ENCODE results near the gene S100A1. TPM values are rescaled to one million over a fixed set of nuclear protein-coding genes. Genes with fewer than 3 reads are reported as not detected.

S100A1 gene
- total and polyA plus RNA-seq, 8 donors: 5.7 to 64.8 (median 45.5) TPM; not detected in 5

- Histone ChIP-seq H3K4me1 (peaks cover 5 to 30% (median 18%) of the 10 kb centered on the region in 4 donors), H3K27ac (peak within 1 kb of the TSS; percentile 90 to 98 (median 95)), H3K36me3 (peaks cover 27 to 35% (median 32%) of the 10 kb centered on the region in 4 donors), H3K9me3 (no peaks in the 10 kb centered on the region), H3K4me3 (peak within 1 kb of the TSS; percentile 67 to 78 (median 76)), H3K27me3 (no peaks in the 10 kb centered on the region)
- DNase-seq: peak; percentile 90 to 97
- intact Hi-C loops (cut with DNase I; ENCODE audit: low total_unique reads): no loop called here
- peak; percentile 61 to 85 (median 63) for TF ChIP-seq POLR2AphosphoS5 (IDR thresholded peaks at IDR 0.05)
- no peak for TF ChIP-seq POLR2A (IDR thresholded peaks at IDR 0.05)
- no peak for TF ChIP-seq EP300 (IDR thresholded peaks at IDR 0.05)
- peak in 2 of 7 experiments; percentile 30 to 32 for TF ChIP-seq CTCF (IDR thresholded peaks at IDR 0.05)
- WGBS, 5 donors: 2 to 8% (median 2%) methylated on average over 22 to 53 of the region's 53 CpGs
Observed at GRCh38 chr1:153658400-153659174, 30.4 kb downstream of the S100A1 start, which contains the start of gene SNAPIN. SNAPIN (plus strand) TSS chr1:153658703; CDS start chr1:153658744, 41 bp downstream.

GRCh38 chr1:153659175-153659534 is 30.9 kb downstream of the S100A1 start:
- no peak for TF ChIP-seq CTCF (IDR thresholded peaks at IDR 0.05)
- TF ChIP-seq EP300 (IDR thresholded peaks at IDR 0.05): no peak
- no peak for TF ChIP-seq POLR2AphosphoS5 (IDR thresholded peaks at IDR 0.05)
- no peak for TF ChIP-seq POLR2A (IDR thresholded peaks at IDR 0.05)
- Histone ChIP-seq H3K4me3 (peak overlapping the region; percentile 67 to 78 (median 76)), H3K27ac (peak overlapping the region; percentile 90 to 98 (median 95)), H3K9me3 (no peaks in the 10 kb centered on the region), H3K36me3 (peaks cover 33 to 41% (median 38%) of the 10 kb centered on the region in 4 donors), H3K27me3 (no peaks in the 10 kb centered on the region), H3K4me1 (peaks cover 5 to 30% (median 18%) of the 10 kb centered on the region in 4 donors)
- 18 to 33% (median 26%) methylated on average over 7 to 8 of the region's 8 CpGs for WGBS, 5 donors
- no peak for DNase-seq
- intact Hi-C loops (cut with DNase I; ENCODE audit: low total_unique reads): no loop called here

- WGBS, 5 donors: 38 to 61% (median 54%) methylated on average over 9 of the region's 9 CpGs
- peaks cover 5 to 30% (median 18%) of the 10 kb centered on the region in 4 donors for H3K4me1 ChIP-seq
- H3K36me3 ChIP-seq: peaks cover 38 to 46% (median 43%) of the 10 kb centered on the region in 4 donors
- H3K4me3 ChIP-seq: peak overlapping the region; percentile 67 to 78 (median 76)
- H3K9me3 ChIP-seq: no peaks in the 10 kb centered on the region
- DNase-seq: no peak
- TF ChIP-seq CTCF (IDR thresholded peaks at IDR 0.05) (no peak), EP300 (IDR thresholded peaks at IDR 0.05) (no peak), POLR2AphosphoS5 (IDR thresholded peaks at IDR 0.05) (no peak), POLR2A (IDR thresholded peaks at IDR 0.05) (no peak)
- H3K27me3 ChIP-seq: no peaks in the 10 kb centered on the region
- intact Hi-C loops (cut with DNase I; ENCODE audit: low total_unique reads): no loop called here
- H3K27ac ChIP-seq: peak overlapping the region; percentile 19 to 98 (median 95)
Observed at GRCh38 chr1:153659656-153660055, 31.4 kb downstream of the S100A1 start.

GRCh38 chr1:153661111-153661708 is 33.0 kb downstream of the S100A1 start:
- DNase-seq: no peak
- H3K36me3 ChIP-seq: peaks cover 53 to 62% (median 58%) of the 10 kb centered on the region in 4 donors
- H3K27ac ChIP-seq: peak overlapping the region in 3 of 5 donors; percentile 12 to 37 (median 17)
- H3K4me1 ChIP-seq: peaks cover 5 to 30% (median 18%) of the 10 kb centered on the region in 4 donors
- no peak overlapping the region for H3K4me3 ChIP-seq
- intact Hi-C loops (cut with DNase I; ENCODE audit: low total_unique reads): no loop called here
- TF ChIP-seq POLR2AphosphoS5 (IDR thresholded peaks at IDR 0.05): peak in 1 of 3 donors; percentile 18
- TF ChIP-seq POLR2A (IDR thresholded peaks at IDR 0.05): no peak
- 55 to 63% (median 61%) methylated on average over 8 to 9 of the region's 9 CpGs for WGBS, 5 donors
- H3K27me3 ChIP-seq: no peaks in the 10 kb centered on the region
- no peaks in the 10 kb centered on the region for H3K9me3 ChIP-seq
